HL-60/S4 treated with phorbol 12-myristate 13-acetate at 8.2 ng/mL for 4 days and 3 days (cell line): ENCODE measurements around the gene RELN.

Experiments
- in situ Hi-C: fragments of 300-500 bp; cut with MboI; formaldehyde crosslinking; loops from 2 replicates; pipeline ENCODE4 v1.15.0; 2022; ENCODE audit warnings: low sequenced_read_pairs

Gene RELN

GRCh38 chr7:103691291-103691690, 298.2 kb downstream of the RELN start:
- in situ Hi-C loops, result no loop called here

GRCh38 chr7:103690242-103690974, 299.1 kb downstream of the RELN start:
- in situ Hi-C loops, result no loop called here

- in situ Hi-C loops, result no loop called here
Measured at GRCh38 chr7:103689255-103689654, 300.2 kb downstream of the RELN start.

- in situ Hi-C loops, result no loop called here
Measured at GRCh38 chr7:103687951-103688350, 301.5 kb downstream of the RELN start.

- in situ Hi-C loops, result no loop called here
Measured at GRCh38 chr7:103687272-103687671, 302.2 kb downstream of the RELN start.

GRCh38 chr7:103686763-103687162, 302.7 kb downstream of the RELN start:
- in situ Hi-C loops, result no loop called here

GRCh38 chr7:103686064-103686463, 303.4 kb downstream of the RELN start:
- in situ Hi-C loops, result no loop called here

- in situ Hi-C loops, result no loop called here
Measured at GRCh38 chr7:103685646-103686045, 303.8 kb downstream of the RELN start.

GRCh38 chr7:103683348-103683747, 306.1 kb downstream of the RELN start:
- in situ Hi-C loops, result no loop called here

- in situ Hi-C loops, result no loop called here
Measured at GRCh38 chr7:103680161-103681144, 309.0 kb downstream of the RELN start.

- in situ Hi-C loops, result no loop called here
Measured at GRCh38 chr7:103679151-103680132, 310.0 kb downstream of the RELN start.

GRCh38 chr7:103668279-103668941, 321.0 kb downstream of the RELN start:
- in situ Hi-C loops, result no loop called here

- in situ Hi-C loops, result no loop called here
Measured at GRCh38 chr7:103666326-103666725, 323.1 kb downstream of the RELN start.

GRCh38 chr7:103664577-103664976, 324.9 kb downstream of the RELN start:
- in situ Hi-C loops, result no loop called here

- in situ Hi-C loops, result no loop called here
Measured at GRCh38 chr7:103660455-103661371, 328.7 kb downstream of the RELN start.

GRCh38 chr7:103658055-103659005, 331.1 kb downstream of the RELN start:
- in situ Hi-C loops, result no loop called here

- in situ Hi-C loops, result no loop called here
Measured at GRCh38 chr7:103657474-103657894, 332.0 kb downstream of the RELN start.

GRCh38 chr7:103656221-103656620, 333.2 kb downstream of the RELN start:
- in situ Hi-C loops, result no loop called here
